HEK293T (cell line): ENCODE data around the gene ECT2L.

Source experiments
- CTCF ChIA-PET: fragments of 350-600 bp; formaldehyde crosslinking; extraction: SDS; loops from one replicate; lab custom pipeline; 2021; ENCODE audit warnings: antibody characterized with exemption, inconsistent platforms; lab: Yijun Ruan, JAX
- POLR2A ChIA-PET: fragments of 350-600 bp; formaldehyde crosslinking; extraction: SDS; loops from one replicate; lab custom pipeline; 2020; ENCODE audit warnings: antibody characterized with exemption, inconsistent platforms; lab: Yijun Ruan, JAX
- DNase-seq: peaks from one replicate; pipeline ENCODE4 v3.0.0; 2012; ENCODE audit warnings: mixed read lengths; ENCODE audit errors: extremely low spot score
- ARNT ChIP-seq: fragments of 450-650 bp; IDR thresholded peaks from 2 replicates; pipeline ENCODE4 v1.6.1; 2017; ENCODE audit warnings: mild to moderate bottlenecking
- BHLHE40 ChIP-seq: fragments of 450-650 bp; IDR thresholded peaks from 2 replicates; pipeline ENCODE4 v1.6.1; 2016; ENCODE audit warnings: mild to moderate bottlenecking, moderate library complexity, borderline replicate concordance
- CTBP1 ChIP-seq: fragments of 450-650 bp; IDR thresholded peaks from 2 replicates; pipeline ENCODE4 v1.6.1; 2016; ENCODE audit warnings: borderline replicate concordance
- ELF4 ChIP-seq: fragments of 450-650 bp; IDR thresholded peaks from 2 replicates; pipeline ENCODE4 v1.6.1; 2017; ENCODE audit warnings: antibody characterized with exemption
- FOXA1 ChIP-seq: fragments of 450-650 bp; IDR thresholded peaks from 2 replicates; pipeline ENCODE4 v1.6.1; 2016; ENCODE audit warnings: mild to moderate bottlenecking
- FOXK2 ChIP-seq: fragments of 450-650 bp; IDR thresholded peaks from 2 replicates; pipeline ENCODE4 v1.6.1; 2016; ENCODE audit warnings: mild to moderate bottlenecking
- FOXM1 ChIP-seq: fragments of 450-650 bp; IDR thresholded peaks from 2 replicates; pipeline ENCODE4 v1.6.1; 2017; ENCODE audit warnings: mild to moderate bottlenecking, borderline replicate concordance
- HDGF ChIP-seq: fragments of 450-650 bp; IDR thresholded peaks from 2 replicates; pipeline ENCODE4 v1.6.1; 2017; ENCODE audit warnings: antibody characterized with exemption, borderline replicate concordance
- L3MBTL2 ChIP-seq: fragments of 450-650 bp; conservative IDR thresholded peaks from 2 replicates; pipeline ENCODE4 v1.6.1; 2016; ENCODE audit warnings: mild to moderate bottlenecking
- LEF1 ChIP-seq: fragments of 450-650 bp; IDR thresholded peaks from 2 replicates; pipeline ENCODE4 v1.6.1; 2017; ENCODE audit warnings: mild to moderate bottlenecking, borderline replicate concordance
- NFRKB ChIP-seq: fragments of 450-650 bp; IDR thresholded peaks from 2 replicates; pipeline ENCODE4 v1.6.1; 2016; ENCODE audit warnings: mild to moderate bottlenecking, moderate library complexity
- PKNOX1 ChIP-seq: fragments of 450-650 bp; IDR thresholded peaks from 2 replicates; pipeline ENCODE4 v1.6.1; 2016
- SP1 ChIP-seq: fragments of 450-650 bp; IDR thresholded peaks from 2 replicates; pipeline ENCODE4 v1.6.1; 2017
- SUZ12 ChIP-seq: fragments of 450-650 bp; IDR thresholded peaks from 2 replicates; pipeline ENCODE4 v1.6.1; 2016; ENCODE audit warnings: mild to moderate bottlenecking
- TARDBP ChIP-seq: fragments of 450-650 bp; IDR thresholded peaks from 2 replicates; pipeline ENCODE4 v1.6.1; 2016
- ZNF384 ChIP-seq: fragments of 450-650 bp; IDR thresholded peaks from 2 replicates; pipeline ENCODE4 v1.6.1; 2016

ECT2L gene

DNA sequence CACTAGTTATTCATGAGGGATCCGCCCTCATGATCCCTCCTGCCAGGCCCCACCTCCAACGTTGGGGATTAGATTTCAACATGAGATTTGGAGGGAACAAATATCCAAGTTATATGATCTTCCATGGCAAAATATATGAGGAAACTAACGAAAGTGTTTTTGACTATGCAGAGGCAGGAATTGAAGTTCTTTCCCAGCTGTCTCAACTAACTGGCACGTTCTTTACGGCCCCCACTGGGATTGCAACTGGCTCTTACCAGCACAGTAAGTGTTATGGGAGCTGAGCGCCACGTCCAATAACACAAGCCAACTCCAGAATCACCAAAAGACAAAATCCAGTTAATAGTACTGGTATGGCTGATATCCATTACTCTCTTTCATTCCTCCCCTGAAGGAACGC lies 66.6 kb downstream of the ECT2L start:
- POLR2A ChIA-PET = no interaction called here
- CTCF ChIA-PET = no interaction called here

DNA sequence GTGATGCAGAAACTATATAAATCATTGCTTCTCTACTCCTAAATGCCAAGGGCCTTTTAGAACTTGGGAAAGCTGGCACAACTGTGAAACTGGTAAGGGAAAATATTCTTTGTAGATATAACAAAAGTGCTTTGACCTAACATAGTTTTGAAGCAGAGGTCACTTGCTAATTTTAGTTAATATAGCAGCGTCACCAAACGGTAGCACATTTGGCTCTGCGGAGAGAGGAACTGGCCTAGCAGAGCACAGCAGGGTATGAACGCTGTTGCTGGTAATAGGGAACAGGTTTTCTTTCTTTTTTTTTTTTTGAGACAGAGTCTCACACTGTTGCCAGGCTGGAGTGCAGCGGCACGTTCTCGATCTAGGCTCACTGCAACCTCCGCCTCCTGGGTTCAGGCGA lies 67.4 kb downstream of the ECT2L start:
- POLR2A ChIA-PET = no interaction called here
- TF ChIP-seq ARNT (no peak), ZNF384 (peak; percentile 31; the same call in 1 of the 2 replicates)
- DNase-seq = no peak
- CTCF ChIA-PET = no interaction called here

More for the DNA sequence above, 66.6 kb downstream of the ECT2L start:
- TF ChIP-seq ARNT (no peak), BHLHE40 (no peak), TARDBP (no peak), LEF1 (no peak), FOXA1 (no peak), SP1 (no peak), PKNOX1 (no peak), ZNF384 (no peak), ELF4 (no peak), CTBP1 (no peak), HDGF (no peak), SUZ12 (no peak), L3MBTL2 (no peak), NFRKB (no peak), FOXM1 (no peak)
- DNase-seq = no peak

DNA sequence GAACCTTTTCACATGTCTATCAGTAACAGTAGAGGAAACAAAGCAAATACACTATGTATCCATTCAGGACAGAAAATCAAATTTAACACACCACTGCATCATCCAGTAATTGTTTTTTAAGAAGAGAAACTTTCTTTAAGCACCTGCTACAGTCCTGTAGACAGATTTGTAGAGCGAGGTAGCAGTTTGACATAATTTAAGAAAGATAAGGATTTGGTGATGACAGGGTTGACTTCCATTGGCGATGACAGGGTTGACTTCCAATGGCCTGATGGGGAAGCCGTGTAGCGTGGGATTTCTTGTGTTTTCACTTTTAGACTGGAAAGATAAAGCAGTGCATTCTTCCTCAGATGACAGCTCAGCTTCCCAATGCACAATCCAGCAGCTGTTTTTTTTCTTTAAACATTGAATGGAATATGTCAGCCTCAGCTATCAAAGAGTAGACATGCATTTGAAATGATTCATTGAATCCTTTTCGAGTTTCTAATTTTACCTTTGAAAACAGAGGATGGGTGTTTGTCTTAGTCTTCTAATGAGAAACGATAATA lies 68.5 kb downstream of the ECT2L start:
- DNase-seq = no peak
- TF ChIP-seq ELF4 (no peak), CTBP1 (no peak), ARNT (no peak), PKNOX1 (no peak), SP1 (no peak), FOXM1 (no peak), L3MBTL2 (no peak), BHLHE40 (no peak), FOXK2 (no peak), ZNF384 (no peak), LEF1 (no peak), NFRKB (no peak), TARDBP (no peak), FOXA1 (no peak), HDGF (no peak), SUZ12 (no peak)
- ChIA-PET POLR2A (no interaction called here), CTCF (no interaction called here)

DNA sequence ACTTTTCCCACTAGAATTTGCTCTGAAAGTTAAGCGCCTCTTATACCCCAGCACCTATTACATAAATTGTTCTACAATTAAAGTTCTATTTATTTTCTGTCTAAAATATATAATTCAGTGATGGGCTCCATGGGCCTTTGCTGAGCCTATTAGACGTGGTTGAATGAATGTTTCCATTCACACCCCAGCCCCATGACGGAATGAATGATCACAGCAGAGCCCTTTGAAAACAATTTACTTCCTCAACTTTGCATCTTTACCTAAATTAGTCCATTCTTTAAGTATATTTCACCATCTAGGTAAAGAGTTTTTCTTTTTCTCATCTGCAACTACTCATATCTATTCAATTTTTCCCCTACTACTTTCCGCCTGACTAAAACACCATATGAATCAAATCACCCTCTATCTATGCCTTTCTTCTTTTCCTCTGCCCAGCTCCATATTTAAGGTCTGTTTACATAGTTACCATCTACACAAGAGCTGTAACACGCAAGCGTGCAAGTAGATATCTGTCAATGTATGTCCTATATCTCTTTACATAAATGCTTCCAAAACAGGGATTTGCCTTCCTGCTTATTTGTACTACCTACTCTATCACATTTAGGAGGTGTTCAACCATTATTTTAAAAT lies 69.7 kb downstream of the ECT2L start:
- ChIA-PET CTCF (no interaction called here), POLR2A (no interaction called here)
- DNase-seq = no peak
- no peak for TF ChIP-seq FOXA1
- no peak for TF ChIP-seq LEF1
- TF ChIP-seq ARNT = no peak
- no peak for TF ChIP-seq CTBP1
- TF ChIP-seq BHLHE40 = no peak
- TF ChIP-seq SP1 = no peak
- no peak for TF ChIP-seq PKNOX1
- TF ChIP-seq L3MBTL2 = no peak
- TF ChIP-seq ELF4 = no peak
- TF ChIP-seq FOXK2 = no peak
- TF ChIP-seq TARDBP = no peak
- no peak for TF ChIP-seq ZNF384
- no peak for TF ChIP-seq HDGF
- no peak for TF ChIP-seq NFRKB
- no peak for TF ChIP-seq FOXM1
- TF ChIP-seq SUZ12 = no peak

DNA sequence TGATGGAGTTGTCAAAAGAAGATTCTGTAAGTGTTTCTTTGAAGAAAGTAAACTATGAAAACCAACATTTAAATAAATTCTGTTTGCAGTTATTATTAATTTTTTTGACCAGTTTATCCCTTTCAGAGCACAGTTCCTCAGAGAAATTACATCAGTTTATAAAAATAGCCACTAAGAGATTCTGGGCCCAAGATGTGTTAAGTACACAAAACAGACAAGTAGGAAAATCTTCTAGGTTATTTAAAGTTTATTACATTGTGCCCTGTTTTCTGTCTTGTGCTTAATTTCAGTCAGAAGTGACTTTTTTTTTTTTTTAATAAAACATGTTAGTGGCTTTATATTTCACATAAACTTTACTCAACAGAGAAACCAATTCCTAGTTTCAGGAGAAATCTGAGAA lies 72.3 kb downstream of the ECT2L start:
- no peak for TF ChIP-seq LEF1
- no peak for TF ChIP-seq HDGF
- TF ChIP-seq BHLHE40 = no peak
- no peak for TF ChIP-seq CTBP1
- no peak for TF ChIP-seq ZNF384
- no peak for TF ChIP-seq SUZ12
- no peak for TF ChIP-seq FOXK2
- no peak for TF ChIP-seq ELF4
- TF ChIP-seq TARDBP = no peak
- no peak for TF ChIP-seq ARNT
- no peak for TF ChIP-seq NFRKB
- no peak for TF ChIP-seq FOXA1
- no peak for TF ChIP-seq SP1
- no peak for TF ChIP-seq L3MBTL2
- TF ChIP-seq FOXM1 = no peak
- DNase-seq = no peak
- CTCF ChIA-PET = no interaction called here
- POLR2A ChIA-PET = no interaction called here

DNA sequence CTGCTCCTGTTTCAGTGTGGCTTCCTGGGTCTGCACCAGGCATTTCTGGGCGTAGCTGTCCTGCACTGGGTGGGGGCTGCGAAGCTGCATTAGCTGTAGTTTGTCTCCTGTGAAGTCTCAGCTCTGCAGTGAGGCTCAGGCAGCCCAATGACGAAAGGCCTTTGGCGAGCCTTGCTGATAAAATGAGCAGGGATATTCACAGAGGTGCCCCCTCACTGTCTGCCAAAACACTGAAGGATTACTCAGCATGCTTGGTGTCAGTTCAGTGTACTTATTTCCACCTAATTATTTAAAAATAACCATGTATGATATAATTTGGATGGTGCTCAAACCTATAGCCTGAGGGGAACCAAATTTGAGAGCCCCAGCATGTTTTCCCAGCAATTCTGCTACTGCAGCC lies 73.5 kb downstream of the ECT2L start:
- DNase-seq = no peak
- ChIA-PET POLR2A (no interaction called here), CTCF (no interaction called here)
- TF ChIP-seq ZNF384 = no peak
- TF ChIP-seq FOXK2 = no peak
- TF ChIP-seq NFRKB = no peak
- TF ChIP-seq CTBP1 = no peak
